NCI-H526 treated with DMSO at 0.1 percent for 48 hours (cell line): ENCODE measurements around the gene ADCY9.

Experiments
- DNase-seq: peaks from one replicate; lab custom pipeline; 2025; lab: John Stamatoyannopoulos, UW

The ADCY9 gene

GRCh38 chr16:4123616-4124300 is 7.5 kb upstream of the ADCY9 start:
- no peak for DNase-seq

GRCh38 chr16:4120176-4120575 is 3.9 kb upstream of the ADCY9 start:
- no peak for DNase-seq

- no peak for DNase-seq
These were observed 972 bp upstream of the ADCY9 start for GRCh38 chr16:4117250-4117578.

GRCh38 chr16:4115949-4116318 is 308 bp downstream of the ADCY9 start:
- DNase-seq = no peak

- peak; percentile 13 for DNase-seq
These were observed 863 bp downstream of the ADCY9 start for GRCh38 chr16:4115209-4115948.

GRCh38 chr16:4114257-4115208 is 1.7 kb downstream of the ADCY9 start:
- DNase-seq = peak; percentile 21

GRCh38 chr16:4113358-4114256 is 2.6 kb downstream of the ADCY9 start:
- no peak for DNase-seq

- DNase-seq = no peak
These were observed 4.2 kb downstream of the ADCY9 start for GRCh38 chr16:4111748-4112696.

GRCh38 chr16:4110680-4111079 is 5.6 kb downstream of the ADCY9 start:
- DNase-seq = peak; percentile 1

GRCh38 chr16:4110065-4110464 is 6.2 kb downstream of the ADCY9 start:
- no peak for DNase-seq

GRCh38 chr16:4109250-4109736 is 6.9 kb downstream of the ADCY9 start:
- no peak for DNase-seq

- DNase-seq = no peak
These were observed 9.7 kb downstream of the ADCY9 start for GRCh38 chr16:4106516-4106915.

GRCh38 chr16:4105848-4106247 is 10.4 kb downstream of the ADCY9 start:
- no peak for DNase-seq

GRCh38 chr16:4103745-4104144 is 12.5 kb downstream of the ADCY9 start:
- no peak for DNase-seq

- no peak for DNase-seq
These were observed 14.6 kb downstream of the ADCY9 start for GRCh38 chr16:4101421-4102219.

- no peak for DNase-seq
These were observed 17.7 kb downstream of the ADCY9 start for GRCh38 chr16:4098501-4098900.

GRCh38 chr16:4097826-4098240 is 18.4 kb downstream of the ADCY9 start:
- DNase-seq = no peak

GRCh38 chr16:4096509-4096908 is 19.7 kb downstream of the ADCY9 start:
- no peak for DNase-seq

GRCh38 chr16:4094127-4094773 is 22.0 kb downstream of the ADCY9 start:
- no peak for DNase-seq
